H9 (cell line): Measurements from ENCODE around the gene PDF. TPM values are rescaled to one million over a fixed set of nuclear protein-coding genes. Genes with fewer than 3 reads are reported as not detected.

Experiments
- DNase-seq: peaks from one replicate; pipeline ENCODE4 v3.0.0-alpha.2; 2017
- H2AFZ ChIP-seq: one replicate; pipeline ENCODE4 v1.6.1; 2013; ENCODE audit warnings: mild to moderate bottlenecking, low read length, control low read depth, moderate library complexity
- H2AK5ac ChIP-seq: 2 replicates; pipeline ENCODE4 v1.6.1; 2013; ENCODE audit warnings: low read length, control low read depth, mixed read lengths; ENCODE audit not compliant: insufficient read length
- H2BK120ac ChIP-seq: one replicate; pipeline ENCODE4 v1.6.1; 2013; ENCODE audit warnings: low read depth, mild to moderate bottlenecking, low read length, control low read depth, inconsistent platforms; ENCODE audit not compliant: poor library complexity, severe bottlenecking
- H2BK12ac ChIP-seq: 2 replicates; pipeline ENCODE4 v1.6.1; 2013; ENCODE audit warnings: low read length, control low read depth, mixed read lengths, low read depth; ENCODE audit not compliant: insufficient read length
- H2BK15ac ChIP-seq: 2 replicates; pipeline ENCODE4 v1.6.1; 2013; ENCODE audit warnings: low read depth, low read length, control low read depth
- H2BK20ac ChIP-seq: one replicate; pipeline ENCODE4 v1.6.1; 2013; ENCODE audit warnings: low read depth, mild to moderate bottlenecking, low read length, control low read depth, inconsistent platforms; ENCODE audit not compliant: poor library complexity, severe bottlenecking
- H2BK5ac ChIP-seq: 2 replicates; pipeline ENCODE4 v1.6.1; 2013; ENCODE audit warnings: low read length, control low read depth, mixed read lengths; ENCODE audit not compliant: insufficient read length
- H3K14ac ChIP-seq: 2 replicates; pipeline ENCODE4 v1.6.1; 2013; ENCODE audit warnings: low read length, control low read depth; ENCODE audit not compliant: insufficient read depth
- H3K18ac ChIP-seq: 2 replicates; pipeline ENCODE4 v1.6.1; 2013; ENCODE audit warnings: low read depth, mild to moderate bottlenecking, mixed read lengths, low read length, control low read depth; ENCODE audit not compliant: insufficient read length
- H3K23ac ChIP-seq: 2 replicates; pipeline ENCODE4 v1.6.1; 2013; ENCODE audit warnings: low read length, control low read depth, mixed read lengths, low read depth; ENCODE audit not compliant: insufficient read length
- H3K23me2 ChIP-seq: 2 replicates; pipeline ENCODE4 v1.6.1; 2013; ENCODE audit warnings: low read depth, mild to moderate bottlenecking, mixed read lengths, low read length, control low read depth; ENCODE audit not compliant: insufficient read length, poor library complexity, severe bottlenecking
- H3K27ac ChIP-seq: 2 replicates; pipeline ENCODE4 v1.5.1; 2013; ENCODE audit warnings: low read length, control low read depth, mixed read lengths, low read depth; ENCODE audit not compliant: insufficient read length
- H3K27me3 ChIP-seq: 2 replicates; pipeline ENCODE4 v1.6.1; 2013; ENCODE audit warnings: low read length, control low read depth, inconsistent platforms; ENCODE audit not compliant: insufficient read depth
- H3K4ac ChIP-seq: 2 replicates; pipeline ENCODE4 v1.6.1; 2013; ENCODE audit warnings: low read depth, mild to moderate bottlenecking, control low read depth, inconsistent platforms, low read length, moderate library complexity
- H3K4me1 ChIP-seq: 2 replicates; pipeline ENCODE4 v1.6.1; 2013; ENCODE audit warnings: low read length, control low read depth, inconsistent platforms; ENCODE audit not compliant: insufficient read depth
- H3K4me2 ChIP-seq: 2 replicates; pipeline ENCODE4 v1.6.1; 2013; ENCODE audit warnings: low read length, control low read depth, mixed read lengths; ENCODE audit not compliant: insufficient read length, insufficient read depth
- H3K56ac ChIP-seq: 2 replicates; pipeline ENCODE4 v1.6.1; 2013; ENCODE audit warnings: low read depth, mild to moderate bottlenecking, mixed read lengths, low read length, control low read depth; ENCODE audit not compliant: insufficient read length
- H3K79me1 ChIP-seq: 2 replicates; pipeline ENCODE4 v1.6.1; 2013; ENCODE audit warnings: low read depth, mild to moderate bottlenecking, moderate library complexity, low read length, control low read depth, inconsistent platforms; ENCODE audit not compliant: insufficient read depth, poor library complexity, severe bottlenecking
- H3K79me2 ChIP-seq: 2 replicates; pipeline ENCODE4 v1.6.1; 2013; ENCODE audit warnings: low read length, control low read depth, inconsistent platforms; ENCODE audit not compliant: insufficient read depth
- H3K9ac ChIP-seq: 2 replicates; pipeline ENCODE4 v1.6.1; 2013; ENCODE audit warnings: low read length, control low read depth, mixed read lengths; ENCODE audit not compliant: insufficient read length; ENCODE audit errors: extremely low read depth
- H3K9me3 ChIP-seq: one replicate; pipeline ENCODE4 v1.6.1; 2013; ENCODE audit warnings: low read depth, low read length, inconsistent platforms; ENCODE audit not compliant: control insufficient read depth
- H3T11ph ChIP-seq: one replicate; pipeline ENCODE4 v1.6.1; 2013; ENCODE audit warnings: mild to moderate bottlenecking, low read length, control low read depth, inconsistent platforms
- H4K20me1 ChIP-seq: one replicate; pipeline ENCODE4 v1.6.1; 2013; ENCODE audit not compliant: control insufficient read depth, insufficient read length, insufficient read depth
- H4K5ac ChIP-seq: 2 replicates; pipeline ENCODE4 v1.6.1; 2013; ENCODE audit warnings: low read depth, mild to moderate bottlenecking, mixed read lengths, low read length, control low read depth; ENCODE audit not compliant: insufficient read length
- H4K8ac ChIP-seq: replicated peaks from 2 replicates; pipeline ENCODE4 v1.6.1; 2013; ENCODE audit warnings: low read length, control low read depth, mixed read lengths, low read depth; ENCODE audit not compliant: insufficient read length
- H4K91ac ChIP-seq: 2 replicates; pipeline ENCODE4 v1.6.1; 2013; ENCODE audit warnings: low read depth, mild to moderate bottlenecking, moderate library complexity, mixed read lengths, low read length, control low read depth; ENCODE audit not compliant: insufficient read length
- H3K27ac Mint-ChIP-seq, 3 experiments: 2 replicates in 2 of 3; 3 replicates in 1 of 3; pipeline ENCODE4 v1.8.0; 2020 to 2021; ENCODE audit warnings: mixed read lengths in 3 of 3, mild to moderate bottlenecking in 1 of 3, moderate library complexity in 1 of 3
- H3K27me3 Mint-ChIP-seq: 2 replicates; pipeline ENCODE4 v1.8.0; 2021; ENCODE audit warnings: low read depth, mild to moderate bottlenecking, moderate library complexity, mixed read lengths
- H3K36me3 Mint-ChIP-seq, 3 experiments: 2 replicates in 2 of 3; 3 replicates in 1 of 3; pipeline ENCODE4 v1.8.0; 2020 to 2021; ENCODE audit warnings: low read depth in 3 of 3, mixed read lengths in 3 of 3; ENCODE audit not compliant: insufficient read depth in 1 of 3
- H3K4me1 Mint-ChIP-seq, 2 experiments: 2 replicates each; pipeline ENCODE4 v1.8.0; 2020; ENCODE audit warnings: mixed read lengths in 2 of 2
- H3K4me3 Mint-ChIP-seq, 2 experiments: 2 replicates in 1 of 2; 3 replicates in 1 of 2; pipeline ENCODE4 v1.8.0; 2020 to 2021; ENCODE audit warnings: mild to moderate bottlenecking in 2 of 2, mixed read lengths in 2 of 2, moderate library complexity in 1 of 2
- H3K9me3 Mint-ChIP-seq, 2 experiments: 2 replicates in 1 of 2; 3 replicates in 1 of 2; pipeline ENCODE4 v1.8.0; 2020; ENCODE audit warnings: mild to moderate bottlenecking in 2 of 2, mixed read lengths in 2 of 2, moderate library complexity in 1 of 2
- WGBS: extraction: QIAGEN DNeasy Blood & Tissue Kit; methylation state at CpG from one replicate; pipeline ENCODE4 v1.1.7; 2013; ENCODE audit warnings: missing lambda C conversion rate, low lambda C conversion rate, mixed read lengths; ENCODE audit not compliant: insufficient read length; ENCODE audit errors: extremely low coverage; 5-methylcytosine and 5-hydroxymethylcytosine counted together
- total RNA-seq: library from RNA; stranded (reverse); gene quantifications from 2 replicates; pipeline ENCODE4 v1.2.1, GENCODE V29; 2021
- TF ChIP-seq, protein P1 (sequence below): fragments of 200-600 bp; sonication (generic); conservative IDR thresholded peaks from 3 replicates; pipeline ENCODE4 v1.8.0; 2021; ENCODE audit warnings: antibody characterized with exemption, mild to moderate bottlenecking

The PDF gene
- total RNA-seq, 1 experiment from 2014 or later: 36.4 TPM

DNA sequence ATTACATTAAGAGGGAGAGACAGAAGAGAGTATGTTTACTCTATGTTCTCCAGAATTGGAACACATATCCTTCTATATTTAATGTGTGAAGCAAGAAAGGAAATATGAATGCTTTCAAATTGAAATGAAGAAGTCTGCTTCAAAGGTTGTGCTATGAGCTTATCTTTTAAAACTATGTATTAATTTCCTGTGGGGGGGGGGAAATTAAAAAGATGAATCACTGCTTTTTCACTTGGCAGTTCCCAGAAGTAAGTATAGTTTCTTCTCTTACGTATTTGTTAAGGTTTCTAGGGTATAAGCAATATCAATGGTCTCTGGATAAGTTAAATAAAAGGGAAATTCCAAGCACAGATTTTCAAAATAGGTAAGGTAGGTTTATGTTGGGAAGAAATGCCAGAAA is 48.4 kb upstream of the PDF start:
- H4K20me1 ChIP-seq: no peaks in the 10 kb centered on the region
- 0 out of 2 replicates have a peak, but pooled peaks cover 2% of the 10 kb centered on the region for H3K79me2 ChIP-seq
- H2BK15ac ChIP-seq: no peak overlapping the region
- H3K56ac ChIP-seq: no peak overlapping the region
- no peak overlapping the region for H2AFZ ChIP-seq
- no CpG with 5 or more reads among the region's 1 CpG for WGBS
- H2AK5ac ChIP-seq: no peak overlapping the region
- H3K14ac ChIP-seq: no peak overlapping the region
- no peak overlapping the region for H3K4me3 Mint-ChIP-seq
- no peak overlapping the region for H2BK5ac ChIP-seq
- H3K4ac ChIP-seq: no peak overlapping the region
- H3K4me2 ChIP-seq: no peak overlapping the region
- H3K4me1 Mint-ChIP-seq: no peaks in the 10 kb centered on the region
- peaks cover 4% of the 10 kb centered on the region for H3K79me1 ChIP-seq
- no peak overlapping the region for H3K9ac ChIP-seq
- peaks cover 34 to 63% (median 58%) of the 10 kb centered on the region in 3 experiments for H3K36me3 Mint-ChIP-seq
- H2BK12ac ChIP-seq: no peak overlapping the region
- H3K27ac ChIP-seq: no peak overlapping the region
- no peaks in the 10 kb centered on the region for H3K9me3 Mint-ChIP-seq
- H3K4me1 ChIP-seq: no peaks in the 10 kb centered on the region
- no peak overlapping the region for H3K27ac Mint-ChIP-seq
- H3K18ac ChIP-seq: no peak overlapping the region
- no peaks in the 10 kb centered on the region for H3K27me3 ChIP-seq
- TF ChIP-seq, protein P1, sequence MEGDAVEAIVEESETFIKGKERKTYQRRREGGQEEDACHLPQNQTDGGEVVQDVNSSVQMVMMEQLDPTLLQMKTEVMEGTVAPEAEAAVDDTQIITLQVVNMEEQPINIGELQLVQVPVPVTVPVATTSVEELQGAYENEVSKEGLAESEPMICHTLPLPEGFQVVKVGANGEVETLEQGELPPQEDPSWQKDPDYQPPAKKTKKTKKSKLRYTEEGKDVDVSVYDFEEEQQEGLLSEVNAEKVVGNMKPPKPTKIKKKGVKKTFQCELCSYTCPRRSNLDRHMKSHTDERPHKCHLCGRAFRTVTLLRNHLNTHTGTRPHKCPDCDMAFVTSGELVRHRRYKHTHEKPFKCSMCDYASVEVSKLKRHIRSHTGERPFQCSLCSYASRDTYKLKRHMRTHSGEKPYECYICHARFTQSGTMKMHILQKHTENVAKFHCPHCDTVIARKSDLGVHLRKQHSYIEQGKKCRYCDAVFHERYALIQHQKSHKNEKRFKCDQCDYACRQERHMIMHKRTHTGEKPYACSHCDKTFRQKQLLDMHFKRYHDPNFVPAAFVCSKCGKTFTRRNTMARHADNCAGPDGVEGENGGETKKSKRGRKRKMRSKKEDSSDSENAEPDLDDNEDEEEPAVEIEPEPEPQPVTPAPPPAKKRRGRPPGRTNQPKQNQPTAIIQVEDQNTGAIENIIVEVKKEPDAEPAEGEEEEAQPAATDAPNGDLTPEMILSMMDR: no peak
- no peak overlapping the region for H2BK120ac ChIP-seq
- no peak overlapping the region for H4K8ac ChIP-seq
- H3T11ph ChIP-seq: no peak overlapping the region
- DNase-seq: no peak
- no peak overlapping the region for H2BK20ac ChIP-seq
- no peaks in the 10 kb centered on the region for H3K27me3 Mint-ChIP-seq
- H3K23ac ChIP-seq: no peak overlapping the region
- H3K23me2 ChIP-seq: no peaks in the 10 kb centered on the region
- H3K9me3 ChIP-seq: no peaks in the 10 kb centered on the region
- H4K5ac ChIP-seq: no peak overlapping the region
- no peak overlapping the region for H4K91ac ChIP-seq
